Activated naive CD4-positive, alpha-beta T cell treated with anti-CD3 and anti-CD28 coated beads, Interleukin-2, amount 50 U/mL, for 16 hours (primary cell): ENCODE data around the gene LRRC7.
"Not testable (repeated sequence)": the region's sequence is repeated elsewhere in the genome, so short reads cannot be mapped to it uniquely, and the experiment has no call there.

Experiments
- DNase-seq: peaks from one replicate; pipeline ENCODE4 v3.0.0-alpha.2; 2020

LRRC7 gene

GRCh38 chr1:69777971-69778370 lies 210.2 kb downstream of the LRRC7 start:
- no peak for DNase-seq

- DNase-seq: no peak
These were observed 219.4 kb downstream of the LRRC7 start for GRCh38 chr1:69787151-69787550.

GRCh38 chr1:69791311-69791710 lies 223.6 kb downstream of the LRRC7 start:
- DNase-seq: no peak

DNA sequence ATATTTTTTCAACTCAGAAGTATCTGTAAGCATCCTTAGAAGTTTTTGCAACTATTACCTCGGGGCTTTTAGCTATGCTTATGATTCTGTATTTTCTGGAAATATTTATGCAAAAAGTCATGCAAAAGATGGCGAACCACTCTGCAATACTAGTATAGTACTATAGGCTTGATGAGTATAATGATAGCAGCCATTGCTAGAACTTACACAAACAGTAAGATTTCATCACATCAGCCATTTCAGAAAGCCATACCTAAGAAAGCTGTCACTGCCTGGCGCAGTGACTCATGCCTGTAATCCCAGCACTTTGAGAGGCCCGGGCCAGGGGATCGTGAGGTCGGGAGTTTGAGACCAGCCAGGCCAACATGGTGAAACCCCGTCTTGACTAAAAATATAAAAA lies 227.1 kb downstream of the LRRC7 start:
- DNase-seq: no peak

DNA sequence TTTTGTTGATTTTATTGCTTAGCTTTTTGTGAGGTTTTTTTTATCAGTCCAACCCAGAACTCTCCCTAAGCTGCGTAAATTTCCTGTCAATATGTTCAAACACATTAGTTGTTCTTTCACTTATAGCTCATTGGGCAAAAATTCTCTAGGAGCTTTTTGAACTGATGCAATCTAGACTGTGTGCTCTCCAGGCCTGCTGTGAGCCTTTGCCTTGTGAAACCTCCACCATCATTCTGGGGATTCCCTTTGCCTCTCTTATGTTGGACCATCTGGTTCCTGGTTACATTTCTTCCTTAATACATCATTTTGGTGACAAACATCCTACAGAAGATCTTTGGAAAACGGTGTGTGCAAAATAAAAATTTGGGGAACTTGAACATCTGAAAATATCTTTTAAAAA lies 247.2 kb downstream of the LRRC7 start:
- DNase-seq: no peak

DNA sequence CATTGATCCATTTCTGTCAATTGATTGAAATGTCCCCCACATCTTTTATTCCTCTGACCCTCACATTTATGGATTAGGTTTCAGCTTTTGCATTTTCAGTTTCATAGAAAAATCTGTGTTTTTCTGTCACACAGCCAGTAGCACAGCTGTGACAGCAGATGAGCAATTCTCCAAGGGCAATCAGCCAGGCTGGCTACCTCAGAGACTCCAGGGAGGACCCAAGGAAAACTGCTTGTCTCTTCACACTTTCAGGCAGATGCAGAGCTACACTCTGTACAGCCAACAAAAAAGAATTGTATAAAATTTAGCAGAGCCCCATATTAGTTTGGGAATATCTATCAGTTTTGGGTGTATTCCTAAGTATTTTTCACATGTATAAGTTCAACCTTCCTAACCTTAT lies 257.2 kb downstream of the LRRC7 start:
- DNase-seq: no peak

DNA sequence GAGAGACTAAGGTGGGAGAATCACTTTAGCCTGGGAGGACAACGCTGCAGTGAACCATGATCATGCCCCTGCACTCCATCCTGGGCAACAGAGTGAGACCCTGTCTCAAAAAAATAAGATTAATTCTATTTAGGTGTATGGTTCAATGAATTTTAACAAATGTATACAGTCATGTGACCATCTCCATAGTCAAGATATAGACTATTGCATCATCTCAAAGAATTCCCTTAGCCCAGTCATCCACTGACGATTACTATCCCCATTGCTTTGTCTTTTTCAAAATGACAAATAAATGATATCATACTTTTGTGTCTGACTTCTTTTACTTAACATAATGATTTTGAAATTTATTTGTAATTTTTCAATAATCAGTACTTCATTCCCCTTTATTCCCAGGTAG lies 260.0 kb downstream of the LRRC7 start:
- no peak for DNase-seq

DNA sequence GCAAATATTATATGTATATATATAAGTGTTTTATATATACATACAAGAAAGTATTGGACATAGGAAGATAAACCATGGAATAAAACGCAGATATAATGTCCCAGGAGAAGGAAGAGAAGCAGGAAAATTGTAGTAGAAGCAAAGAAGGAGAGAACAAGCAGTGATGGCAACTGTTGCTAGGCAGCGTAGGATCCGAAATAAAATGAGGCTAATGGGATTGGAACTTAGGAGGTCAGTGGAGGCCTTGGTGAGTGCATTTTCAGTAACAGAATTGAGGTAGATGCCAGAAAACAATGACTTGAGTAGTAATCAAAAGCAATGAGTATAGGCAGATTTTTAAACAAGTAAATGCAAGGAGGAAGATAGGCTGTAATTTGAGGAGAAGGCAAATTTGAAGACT lies 265.8 kb downstream of the LRRC7 start:
- no peak for DNase-seq

- no peak for DNase-seq
These were observed 266.6 kb downstream of the LRRC7 start for GRCh38 chr1:69834336-69834735.

DNA sequence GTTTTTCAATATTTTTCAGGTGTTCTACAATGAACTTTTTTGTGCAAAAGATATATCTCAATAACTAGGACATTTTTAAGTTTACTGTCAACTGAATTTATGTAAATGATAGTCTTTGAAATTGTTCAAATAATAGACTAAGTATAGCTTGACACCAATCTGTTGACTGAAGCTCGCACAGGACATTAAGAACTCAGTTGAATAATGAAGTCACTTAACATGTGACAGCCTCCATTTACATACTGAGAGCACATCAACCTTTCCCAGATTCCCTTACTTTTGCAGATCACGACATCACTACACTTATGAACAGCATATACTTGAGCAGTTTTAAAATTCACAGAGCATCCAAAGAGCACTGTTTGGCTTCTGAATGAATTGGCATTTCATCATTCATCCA lies 268.2 kb downstream of the LRRC7 start:
- DNase-seq: no peak

DNA sequence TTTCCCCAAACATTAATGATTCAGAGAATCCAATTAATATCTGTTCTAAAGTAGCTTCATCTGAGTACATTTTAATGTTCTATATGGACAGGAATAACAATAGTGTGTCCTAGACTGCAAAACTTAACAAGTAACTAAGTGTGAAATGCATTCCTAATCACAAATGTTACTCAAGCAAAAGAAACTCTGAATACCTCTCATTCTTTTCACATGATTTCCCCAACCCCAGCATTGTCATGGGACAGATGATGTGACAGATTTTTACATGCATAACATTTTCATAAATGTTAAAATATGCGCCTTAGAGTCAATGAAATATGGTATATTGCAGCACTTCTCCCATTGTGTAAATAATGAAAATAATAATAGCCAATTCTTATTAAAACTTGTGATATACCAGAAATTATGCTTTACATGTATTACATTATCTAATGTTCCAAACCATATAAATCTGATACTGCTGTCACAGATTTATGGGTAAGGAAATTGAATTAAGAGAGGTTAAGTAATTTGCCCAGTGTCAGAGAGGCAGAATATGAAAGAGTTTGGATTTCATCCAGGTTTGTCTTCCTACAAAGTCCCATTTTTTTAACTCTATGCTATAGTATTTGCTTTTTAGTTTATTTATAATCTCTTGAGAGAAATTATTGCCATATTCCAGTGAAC lies 269.4 kb downstream of the LRRC7 start:
- DNase-seq: no peak

- no peak for DNase-seq
These were observed 274.6 kb downstream of the LRRC7 start for GRCh38 chr1:69842326-69842725.

DNA sequence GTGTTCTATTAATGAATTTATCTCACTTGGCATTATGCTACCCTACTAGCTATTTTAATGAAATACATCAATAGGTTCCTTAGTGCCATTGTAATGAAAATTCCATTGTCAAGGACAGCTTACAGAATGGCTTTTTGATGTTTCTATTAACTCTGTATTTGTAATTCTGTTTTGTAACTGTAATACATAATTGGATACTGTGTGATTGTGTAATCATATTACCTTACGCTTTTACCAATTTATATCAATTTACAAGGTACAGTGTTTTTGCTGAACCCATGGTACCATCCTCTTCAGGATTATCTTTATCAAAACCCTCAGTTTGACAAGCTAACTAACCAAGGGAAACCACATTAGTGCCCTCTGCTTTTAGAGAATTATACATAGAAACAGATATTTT lies 277.9 kb downstream of the LRRC7 start:
- no peak for DNase-seq

- DNase-seq: no peak
These were observed 278.5 kb downstream of the LRRC7 start for GRCh38 chr1:69846267-69846666.

- DNase-seq: no peak
These were observed 279.9 kb downstream of the LRRC7 start for GRCh38 chr1:69847670-69848069.

DNA sequence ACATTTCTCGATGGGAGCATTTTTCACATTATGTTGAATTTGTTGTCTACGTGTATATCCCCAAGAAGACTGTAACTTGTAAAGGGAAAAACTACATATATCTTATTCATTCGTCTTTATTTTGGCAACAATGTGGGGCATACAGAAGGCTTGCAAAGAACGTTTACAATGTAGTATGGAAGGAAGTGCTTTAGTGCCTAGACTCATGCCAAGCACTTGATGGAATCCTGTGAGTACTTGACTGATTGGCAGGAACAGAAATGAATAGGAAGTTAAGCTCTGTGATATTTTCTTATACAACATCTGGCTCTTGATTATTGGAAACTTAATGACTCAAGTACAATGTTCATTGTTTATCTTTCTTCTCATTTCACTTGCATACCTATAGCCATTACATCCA lies 284.4 kb downstream of the LRRC7 start:
- DNase-seq: no peak

- DNase-seq: no peak
These were observed 285.0 kb downstream of the LRRC7 start for GRCh38 chr1:69852706-69853105.

DNA sequence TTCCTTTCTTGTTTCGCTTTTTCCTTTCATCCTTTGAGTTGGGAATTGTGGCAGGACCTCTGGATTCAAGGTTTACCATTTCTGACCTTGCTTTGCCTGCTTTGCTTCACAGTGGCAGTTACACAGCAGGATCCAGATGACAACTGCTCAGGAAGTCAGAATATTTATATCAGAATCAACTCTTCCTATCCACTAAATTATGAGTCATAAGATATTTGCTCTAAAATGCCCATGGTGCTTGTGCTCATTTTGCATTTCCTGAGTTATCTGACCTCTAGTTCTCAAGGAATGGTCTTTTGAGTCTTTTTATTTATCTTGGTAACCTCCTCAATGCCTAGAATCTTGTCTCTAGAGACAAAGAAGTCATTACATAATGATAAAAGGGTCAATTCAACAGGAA lies 290.8 kb downstream of the LRRC7 start:
- no peak for DNase-seq

DNA sequence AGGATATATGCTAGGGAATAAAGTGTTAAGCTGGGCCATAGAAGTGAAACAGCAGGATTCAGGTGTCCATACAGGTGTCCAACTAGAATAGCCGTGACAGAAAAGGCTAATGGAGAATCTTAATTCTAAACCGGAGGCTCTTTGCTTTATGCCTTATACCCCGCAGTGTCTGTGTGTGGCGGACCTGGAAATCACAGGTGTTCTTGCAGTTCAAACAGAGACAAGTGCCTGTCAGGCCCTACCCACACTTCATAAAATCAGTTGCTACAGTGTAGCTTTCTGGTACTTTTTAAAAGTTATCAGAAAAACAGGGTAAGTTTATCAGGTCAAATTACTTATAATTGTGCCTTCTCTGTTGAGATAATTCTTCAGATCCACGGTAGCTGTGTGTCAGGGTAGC lies 293.9 kb downstream of the LRRC7 start:
- no peak for DNase-seq

- DNase-seq: no peak
These were observed 295.2 kb downstream of the LRRC7 start for GRCh38 chr1:69862906-69863305.

GRCh38 chr1:69863704-69864103 lies 296.0 kb downstream of the LRRC7 start:
- no peak for DNase-seq

- no peak for DNase-seq
These were observed 303.7 kb downstream of the LRRC7 start for GRCh38 chr1:69871412-69871811.

- DNase-seq: no peak
These were observed 310.6 kb downstream of the LRRC7 start for GRCh38 chr1:69878338-69878737.

GRCh38 chr1:69888016-69888415 lies 320.3 kb downstream of the LRRC7 start:
- not testable (repeated sequence) for DNase-seq

- DNase-seq: no peak
These were observed 320.9 kb downstream of the LRRC7 start for GRCh38 chr1:69888657-69889056.
